ENCODE data around the gene IKBKG. TPM values are rescaled to one million over a fixed set of nuclear protein-coding genes. Genes with fewer than 3 reads are reported as not detected.

Gene IKBKG
- total and polyA plus RNA-seq, 2 of the 8 experiments (the other 6 are each of a cell fraction or from before 2014, with no cell fraction given): 17.5 to 18.1 TPM

GRCh38 chrX:154516656-154517100 is 30.7 kb upstream of the IKBKG start (continued):
- TF ChIP-seq CREB1 (IDR thresholded peaks at IDR 0.05): no peak

Data from H1 (cell line).